Spleen (tissue), 11 donors: Measurements from ENCODE around the gene CREB3L2. TPM values are rescaled to one million over a fixed set of nuclear protein-coding genes. Genes with fewer than 3 reads are reported as not detected.

Experiments
- DNase-seq: peaks from one replicate; pipeline ENCODE4 v3.0.0-alpha.2; 2020
- H3K27ac ChIP-seq, 8 donors: fragments of 200-600 bp; sonication (generic) in 7 of 8; 1 replicate in 4 of 8; 2 replicates in 4 of 8; pipeline versions ENCODE4 v1.5.0 to v1.8.0; 2016 to 2021; ENCODE audit warnings: inconsistent platforms in 4 of 8, mild to moderate bottlenecking in 4 of 8, moderate library complexity in 1 of 8
- H3K27me3 ChIP-seq, 7 donors: fragments of 200-600 bp; sonication (generic) in 6 of 7; replicated peaks in 1 of 7; 1 replicate in 4 of 7; 2 replicates in 3 of 7; pipeline versions ENCODE4 v1.5.0 to v1.8.0; 2016 to 2021; ENCODE audit warnings: inconsistent platforms in 3 of 7, mild to moderate bottlenecking in 1 of 7
- H3K36me3 ChIP-seq, 6 donors: fragments of 200-600 bp; sonication (generic) in 5 of 6; 1 replicate in 4 of 6; 2 replicates in 2 of 6; pipeline versions ENCODE4 v1.5.0 to v1.8.0; 2016 to 2021; ENCODE audit warnings: inconsistent platforms in 2 of 6
- H3K4me1 ChIP-seq, 6 donors: fragments of 200-600 bp; sonication (generic) in 5 of 6; 1 replicate in 3 of 6; 2 replicates in 3 of 6; pipeline versions ENCODE4 v1.5.0 to v1.8.0; 2016 to 2021; ENCODE audit warnings: inconsistent platforms in 3 of 6
- H3K4me3 ChIP-seq, 8 donors: fragments of 200-600 bp; sonication (generic) in 7 of 8; 1 replicate in 4 of 8; 2 replicates in 4 of 8; pipeline versions ENCODE4 v1.5.0 to v1.8.0; 2016 to 2021; ENCODE audit warnings: inconsistent platforms in 4 of 8, mild to moderate bottlenecking in 4 of 8, moderate library complexity in 2 of 8
- H3K9me3 ChIP-seq, 8 donors: fragments of 200-600 bp; sonication (generic) in 7 of 8; 1 replicate in 4 of 8; 2 replicates in 4 of 8; pipeline versions ENCODE4 v1.5.0 to v1.8.0; 2016 to 2021; ENCODE audit warnings: inconsistent platforms in 4 of 8
- POLR2A ChIP-seq, 3 donors: fragments of 450-650 bp; IDR thresholded peaks; one replicate each; pipeline ENCODE4 v1.5.1; 2017; ENCODE audit warnings: antibody characterized with exemption in 3 of 3, mild to moderate bottlenecking in 1 of 3
- POLR2AphosphoS5 ChIP-seq, 3 donors: sonication (generic); formaldehyde crosslinking; IDR thresholded peaks; one replicate each; pipeline ENCODE4 v1.5.1; 2017; ENCODE audit warnings: antibody characterized with exemption in 3 of 3
- WGBS, 5 donors: extraction: QIAGEN DNeasy Blood & Tissue Kit in 3 of 5; methylation state at CpG; one replicate each; pipeline versions ENCODE4 v1.1.5 to v1.1.7; 2013 to 2018; 5-methylcytosine and 5-hydroxymethylcytosine counted together
- intact Hi-C: fragments of 100-400 bp; cut with DNase I; formaldehyde crosslinking; loops from one replicate; pipeline ENCODE4 v1.15.0; 2023; ENCODE audit warnings: low total_unique reads
- polyA plus RNA-seq, 3 donors: library from polyadenylated mRNA; stranded (reverse); fragments of 200-250 nt; gene quantifications; one replicate each; pipeline ENCODE4 v1.2.1, GENCODE V29; 2013
- total RNA-seq, 7 donors: library from RNA; depleted of rRNA in 3 of 7; stranded (reverse); fragments of >200 nt in 3 of 7; fragmentation: NEBNext Ultra II Directional in 4 of 7; extraction: Animal tissue kit (Norgen Biotek cat#: 25700) in 4 of 7; gene quantifications; one replicate each; pipeline versions ENCODE4 v1.1.0 to v1.2.1, GENCODE V29; 2016 to 2021
- TF ChIP-seq, protein P1 (sequence below), 11 experiments: fragments of 200-600 bp in 7 of 11; fragments of 450-650 bp in 4 of 11; sonication (generic) in 4 of 11; IDR thresholded peaks in 8 of 11; conservative IDR thresholded peaks in 3 of 11; 1 replicate in 7 of 11; 2 replicates in 4 of 11; pipeline versions ENCODE4 v1.4.0 to v1.8.0; 2016 to 2021; ENCODE audit warnings: antibody characterized with exemption in 11 of 11, inconsistent platforms in 4 of 11, mild to moderate bottlenecking in 1 of 11
- donor health status: healthy with polysubstance abuse.
- donor health status: DM: no; HTN: no; CAD: no; lungs with moderate emphysema.
- donor health status: DM: no; HTN: no; CAD: no.
- donor health status: Bipolar disorder and iron deficiency.
- donor health status: healthy.
- donor health status: DM: no; HTN: no; CAD: no.
- donor health status: DM: yes; HTN: yes; CAD: no.

Gene CREB3L2
- total and polyA plus RNA-seq, 10 donors: 3.5 to 68.4 (median 42.4) TPM

DNA sequence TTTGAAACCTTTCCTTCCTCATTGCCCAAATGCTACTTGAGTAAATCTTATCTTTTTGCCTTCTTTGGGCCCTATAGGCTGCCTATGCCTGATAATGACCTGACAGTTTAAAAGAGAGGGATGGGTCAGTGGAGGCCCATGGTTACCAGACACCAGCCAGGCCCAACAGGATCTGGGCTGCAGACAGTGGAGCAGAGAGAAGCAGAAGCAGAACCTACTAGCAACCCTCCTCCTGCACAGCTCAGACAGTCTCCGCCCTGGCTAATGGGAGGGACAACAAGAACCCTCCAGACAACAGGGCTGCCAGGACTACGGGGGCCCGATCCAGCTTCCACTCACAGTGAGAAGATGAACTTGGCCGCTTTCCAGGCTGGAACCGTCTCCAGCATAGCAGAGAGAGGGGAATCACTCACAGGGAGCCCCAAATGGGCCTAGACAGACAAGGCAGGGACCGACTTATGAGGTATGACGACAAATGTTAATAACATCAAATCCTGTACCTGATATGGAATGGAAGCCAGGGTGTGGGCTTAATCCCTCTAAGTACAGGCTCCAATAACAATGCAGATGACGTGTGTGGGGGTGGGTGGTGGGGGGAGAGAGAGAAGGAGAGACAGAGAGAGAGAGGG is 123.4 kb downstream of the CREB3L2 start:
- peak; percentile 81 for DNase-seq
- intact Hi-C loops: no loop called here
- H3K27me3 ChIP-seq: no peaks in the 10 kb centered on the region
- peaks cover 0 to 18% (median 0%) of the 10 kb centered on the region in 6 donors for H3K4me1 ChIP-seq
- WGBS, 5 donors: 79 to 91% (median 88%) methylated on average over 8 of the region's 8 CpGs
- peak overlapping the region in 2 of 8 donors; percentile 5 to 19 for H3K27ac ChIP-seq
- no peak overlapping the region for H3K4me3 ChIP-seq
- peaks cover 3 to 99% (median 65%) of the 10 kb centered on the region in 6 donors for H3K36me3 ChIP-seq
- TF ChIP-seq, protein P1, sequence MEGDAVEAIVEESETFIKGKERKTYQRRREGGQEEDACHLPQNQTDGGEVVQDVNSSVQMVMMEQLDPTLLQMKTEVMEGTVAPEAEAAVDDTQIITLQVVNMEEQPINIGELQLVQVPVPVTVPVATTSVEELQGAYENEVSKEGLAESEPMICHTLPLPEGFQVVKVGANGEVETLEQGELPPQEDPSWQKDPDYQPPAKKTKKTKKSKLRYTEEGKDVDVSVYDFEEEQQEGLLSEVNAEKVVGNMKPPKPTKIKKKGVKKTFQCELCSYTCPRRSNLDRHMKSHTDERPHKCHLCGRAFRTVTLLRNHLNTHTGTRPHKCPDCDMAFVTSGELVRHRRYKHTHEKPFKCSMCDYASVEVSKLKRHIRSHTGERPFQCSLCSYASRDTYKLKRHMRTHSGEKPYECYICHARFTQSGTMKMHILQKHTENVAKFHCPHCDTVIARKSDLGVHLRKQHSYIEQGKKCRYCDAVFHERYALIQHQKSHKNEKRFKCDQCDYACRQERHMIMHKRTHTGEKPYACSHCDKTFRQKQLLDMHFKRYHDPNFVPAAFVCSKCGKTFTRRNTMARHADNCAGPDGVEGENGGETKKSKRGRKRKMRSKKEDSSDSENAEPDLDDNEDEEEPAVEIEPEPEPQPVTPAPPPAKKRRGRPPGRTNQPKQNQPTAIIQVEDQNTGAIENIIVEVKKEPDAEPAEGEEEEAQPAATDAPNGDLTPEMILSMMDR (IDR thresholded peaks at IDR 0.05 in 8 of 11, conservative IDR thresholded peaks at IDR 0.05 in 3 of 11): no peak
- peak in 1 of 3 donors; percentile 9 for TF ChIP-seq POLR2AphosphoS5 (IDR thresholded peaks at IDR 0.05)
- H3K9me3 ChIP-seq: peaks cover 0 to 13% (median 9%) of the 10 kb centered on the region in 8 donors

- Histone ChIP-seq H3K4me3 (no peak overlapping the region), H3K9me3 (peaks cover 0 to 9% (median 7%) of the 10 kb centered on the region in 8 donors), H3K4me1 (peaks cover 0 to 18% (median 0%) of the 10 kb centered on the region in 6 donors), H3K36me3 (peaks cover 2 to 99% (median 54%) of the 10 kb centered on the region in 6 donors), H3K27ac (no peak overlapping the region), H3K27me3 (no peaks in the 10 kb centered on the region)
- no peak for TF ChIP-seq POLR2A (IDR thresholded peaks at IDR 0.05)
- TF ChIP-seq, protein P1 (IDR thresholded peaks at IDR 0.05 in 8 of 11, conservative IDR thresholded peaks at IDR 0.05 in 3 of 11): no peak
- no peak for TF ChIP-seq POLR2AphosphoS5 (IDR thresholded peaks at IDR 0.05)
- 77 to 83% (median 79%) methylated on average over 5 of the region's 5 CpGs for WGBS, 5 donors
- no peak for DNase-seq
- intact Hi-C loops: no loop called here
Measured at GRCh38 chr7:137877027-137877675, 124.7 kb downstream of the CREB3L2 start.

DNA sequence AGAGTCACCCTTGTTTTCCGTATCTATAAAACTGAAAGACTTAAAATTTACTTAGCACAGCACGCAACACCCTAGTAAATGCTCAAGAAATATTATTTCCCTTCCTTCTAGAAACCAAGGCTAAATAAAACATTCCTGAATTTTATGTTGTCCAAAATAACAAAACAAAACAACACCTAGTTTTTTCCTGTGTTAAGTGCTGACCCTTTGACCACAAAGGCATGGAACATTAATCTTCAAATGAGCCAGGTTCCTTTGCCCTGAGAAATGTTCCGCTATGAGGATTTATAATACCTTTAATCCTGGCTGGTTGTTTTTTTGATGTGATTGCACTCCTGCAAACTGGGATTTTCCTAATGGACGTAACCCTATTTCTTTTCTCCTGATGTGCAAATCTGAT is 126.1 kb downstream of the CREB3L2 start:
- H3K4me1 ChIP-seq: peaks cover 0 to 18% (median 0%) of the 10 kb centered on the region in 6 donors
- no peak for DNase-seq
- WGBS, 5 donors: 90 to 97% (median 94%) methylated on average over 4 of the region's 4 CpGs
- intact Hi-C loops: no loop called here
- H3K27me3 ChIP-seq: no peaks in the 10 kb centered on the region
- H3K4me3 ChIP-seq: no peak overlapping the region
- TF ChIP-seq POLR2A (IDR thresholded peaks at IDR 0.05) (no peak), POLR2AphosphoS5 (IDR thresholded peaks at IDR 0.05) (no peak)
- TF ChIP-seq, protein P1 (IDR thresholded peaks at IDR 0.05 in 8 of 11, conservative IDR thresholded peaks at IDR 0.05 in 3 of 11): no peak
- no peaks in the 10 kb centered on the region for H3K9me3 ChIP-seq
- H3K27ac ChIP-seq: no peak overlapping the region
- peaks cover 0 to 94% (median 40%) of the 10 kb centered on the region in 6 donors for H3K36me3 ChIP-seq
